H1 (cell line): ENCODE data around the gene TOMM5. TPM values are rescaled to one million over a fixed set of nuclear protein-coding genes. Genes with fewer than 3 reads are reported as not detected.

Source experiments
- CTCF ChIA-PET: fragments of 300-600 bp; sonication (Branson Sonifier 250); formaldehyde crosslinking; loops from one replicate; lab custom pipeline; 2021; ENCODE audit not compliant: partially characterized antibody; lab: Charles Lee
- POLR2A ChIA-PET: fragments of 300-600 bp; sonication (Branson Sonifier 250); formaldehyde crosslinking; loops from one replicate; lab custom pipeline; 2021; ENCODE audit warnings: inconsistent platforms; ENCODE audit not compliant: partially characterized antibody; lab: Charles Lee
- DNase-seq, 2 experiments: peaks; one replicate each; pipeline versions ENCODE4 v3.0.0 to v3.0.0-alpha.2; 2010 to 2022; ENCODE audit warnings: low spot score in 2 of 2, low read depth in 1 of 2, mixed read lengths in 1 of 2
- FAIRE-seq: peaks from 2 replicates; lab custom pipeline; 2011; peaks lifted over from hg19 to GRCh38; lab: Jason Lieb, UNC
- H2AFZ ChIP-seq: 2 replicates; pipeline ENCODE4 v1.8.1; 2012; ENCODE audit warnings: low read length, inconsistent platforms
- H2AK5ac ChIP-seq: 2 replicates; pipeline ENCODE4 v1.6.1; 2013; ENCODE audit warnings: low read depth, low read length
- H2BK120ac ChIP-seq: replicated peaks from 2 replicates; pipeline ENCODE3; 2013; ENCODE audit warnings: low read depth, low read length, inconsistent platforms
- H2BK12ac ChIP-seq: 2 replicates; pipeline ENCODE4 v1.6.1; 2013; ENCODE audit warnings: low read depth, low read length
- H2BK15ac ChIP-seq: 2 replicates; pipeline ENCODE4 v1.6.1; 2013; ENCODE audit warnings: low read length
- H2BK20ac ChIP-seq: 2 replicates; pipeline ENCODE4 v1.6.1; 2013; ENCODE audit warnings: low read length
- H2BK5ac ChIP-seq: 2 replicates; pipeline ENCODE4 v1.6.1; 2013; ENCODE audit warnings: low read depth, low read length
- H3K14ac ChIP-seq: 2 replicates; pipeline ENCODE4 v1.6.1; 2013; ENCODE audit warnings: inconsistent platforms; ENCODE audit not compliant: insufficient read length
- H3K18ac ChIP-seq: 2 replicates; pipeline ENCODE4 v1.6.1; 2013; ENCODE audit warnings: low read length; ENCODE audit errors: extremely low read depth
- H3K23ac ChIP-seq: 2 replicates; pipeline ENCODE4 v1.6.1; 2013; ENCODE audit warnings: inconsistent platforms; ENCODE audit not compliant: insufficient read length
- H3K23me2 ChIP-seq: 2 replicates; pipeline ENCODE4 v1.6.1; 2013; ENCODE audit warnings: low read depth, low read length
- H3K27ac ChIP-seq: 2 replicates; pipeline ENCODE4 v1.6.1; 2011; ENCODE audit warnings: low read depth, low read length, inconsistent platforms
- H3K27me3 ChIP-seq, 4 experiments: replicated peaks in 1 of 4; 1 replicate in 1 of 4; 2 replicates in 3 of 4; pipeline versions ENCODE4 v1.6.1 to v1.8.1; 2011 to 2013; ENCODE audit warnings: low read length in 3 of 4, mild to moderate bottlenecking in 3 of 4, inconsistent platforms in 2 of 4, mixed read lengths in 2 of 4, moderate library complexity in 1 of 4; ENCODE audit not compliant: control insufficient read depth in 3 of 4, insufficient read depth in 3 of 4; ENCODE audit errors: extremely low read depth in 1 of 4
- H3K36me3 ChIP-seq, 4 experiments: 2 replicates each; pipeline versions ENCODE4 v1.6.1 to v1.8.1; 2011 to 2013; ENCODE audit warnings: mild to moderate bottlenecking in 4 of 4, low read length in 3 of 4, moderate library complexity in 2 of 4, control low read depth in 1 of 4, inconsistent platforms in 1 of 4; ENCODE audit not compliant: insufficient read depth in 4 of 4, control insufficient read depth in 2 of 4
- H3K4ac ChIP-seq: replicated peaks from 2 replicates; pipeline ENCODE3; 2013; ENCODE audit warnings: low read length, low read depth, mixed read lengths, inconsistent platforms; ENCODE audit not compliant: insufficient read length
- H3K4me1 ChIP-seq, 4 experiments: replicated peaks in 1 of 4; 1 replicate in 1 of 4; 2 replicates in 3 of 4; pipeline versions ENCODE4 v1.6.1 to v1.8.1; 2011 to 2013; ENCODE audit warnings: low read length in 3 of 4, inconsistent platforms in 2 of 4, mixed read lengths in 1 of 4; ENCODE audit not compliant: insufficient read depth in 4 of 4, control insufficient read depth in 3 of 4
- H3K4me2 ChIP-seq, 2 experiments: 2 replicates each; pipeline versions ENCODE4 v1.6.1 to v1.8.1; 2011 to 2013; ENCODE audit warnings: low read depth in 2 of 2, low read length in 2 of 2, control low read depth in 1 of 2, inconsistent platforms in 1 of 2, mild to moderate bottlenecking in 1 of 2; ENCODE audit not compliant: insufficient read depth in 1 of 2
- H3K4me3 ChIP-seq, 4 experiments: fragments of 200-600, 300-600 bp in 1 of 4; sonication (generic), shearing (Covaris generic), sonication (Bioruptor Twin) in 1 of 4; 2 replicates each; pipeline versions ENCODE4 v1.5.1 to v1.8.1; 2011 to 2016; ENCODE audit warnings: low read length in 4 of 4, low read depth in 3 of 4, control low read depth in 2 of 4, inconsistent platforms in 2 of 4, mild to moderate bottlenecking in 2 of 4, mixed read lengths in 1 of 4, moderate library complexity in 1 of 4; ENCODE audit not compliant: insufficient read depth in 2 of 4; ENCODE audit errors: extremely low read depth in 1 of 4
- H3K56ac ChIP-seq: replicated peaks from 2 replicates; pipeline ENCODE3; 2013; ENCODE audit warnings: low read depth, mild to moderate bottlenecking, mixed read lengths, low read length, inconsistent platforms; ENCODE audit not compliant: insufficient read length
- H3K79me1 ChIP-seq: 2 replicates; pipeline ENCODE4 v1.6.1; 2013; ENCODE audit warnings: low read depth, low read length, control low read depth
- H3K79me2 ChIP-seq, 2 experiments: 2 replicates each; pipeline versions ENCODE4 v1.6.1 to v1.8.1; 2012 to 2013; ENCODE audit warnings: low read length in 2 of 2, mild to moderate bottlenecking in 2 of 2, inconsistent platforms in 1 of 2; ENCODE audit not compliant: insufficient read depth in 2 of 2, control insufficient read depth in 1 of 2
- H3K9ac ChIP-seq, 4 experiments: replicated peaks in 1 of 4; 1 replicate in 1 of 4; 2 replicates in 3 of 4; pipeline versions ENCODE4 v1.6.1 to v1.8.1; 2011 to 2013; ENCODE audit warnings: low read depth in 3 of 4, low read length in 3 of 4, control low read depth in 2 of 4, mild to moderate bottlenecking in 2 of 4, moderate library complexity in 2 of 4, inconsistent platforms in 1 of 4; ENCODE audit errors: extremely low read depth in 1 of 4
- H3K9me3 ChIP-seq, 2 experiments: 2 replicates each; pipeline versions ENCODE4 v1.6.1 to v1.8.1; 2012 to 2013; ENCODE audit warnings: mild to moderate bottlenecking in 2 of 2, moderate library complexity in 2 of 2, control low read depth in 1 of 2, inconsistent platforms in 1 of 2, low read depth in 1 of 2, low read length in 1 of 2, mixed read lengths in 1 of 2; ENCODE audit not compliant: insufficient read depth in 2 of 2
- H4K20me1 ChIP-seq, 2 experiments: replicated peaks in 1 of 2; 2 replicates each; pipeline versions ENCODE3 to v1.8.1; 2011 to 2013; ENCODE audit warnings: inconsistent platforms in 2 of 2, low read length in 2 of 2, mild to moderate bottlenecking in 1 of 2; ENCODE audit not compliant: insufficient read depth in 2 of 2, control insufficient read depth in 1 of 2
- H4K5ac ChIP-seq: 2 replicates; pipeline ENCODE4 v1.6.1; 2013; ENCODE audit warnings: low read length, low read depth, mixed read lengths, inconsistent platforms; ENCODE audit not compliant: insufficient read length
- H4K8ac ChIP-seq: 2 replicates; pipeline ENCODE4 v1.8.0; 2013; ENCODE audit warnings: mild to moderate bottlenecking, moderate library complexity, low read length, inconsistent platforms; ENCODE audit not compliant: insufficient read depth; ENCODE audit errors: extremely low read depth
- H4K91ac ChIP-seq: replicated peaks from 2 replicates; pipeline ENCODE3; 2013; ENCODE audit warnings: low read length, mixed read lengths, inconsistent platforms; ENCODE audit not compliant: insufficient read length
- GABPA ChIP-seq: IDR thresholded peaks from 2 replicates; pipeline ENCODE4 v1.6.1; 2011; ENCODE audit warnings: mild to moderate bottlenecking, low read length, moderate library complexity, borderline replicate concordance; ENCODE audit not compliant: insufficient read depth
- MAFK ChIP-seq: IDR thresholded peaks from 2 replicates; pipeline ENCODE4 v1.6.1; 2012; ENCODE audit warnings: low read depth, mild to moderate bottlenecking, improper control_type of control experiment, low read length
- RAD21 ChIP-seq, 2 experiments: IDR thresholded peaks in 1 of 2; conservative IDR thresholded peaks in 1 of 2; 2 replicates each; pipeline ENCODE4 v1.6.1; 2011; ENCODE audit warnings: low read depth in 2 of 2, low read length in 2 of 2, improper control_type of control experiment in 1 of 2, inconsistent platforms in 1 of 2, mild to moderate bottlenecking in 1 of 2, moderate library complexity in 1 of 2
- WGBS, 2 experiments: shearing (Covaris generic) in 1 of 2; methylation state at CpG; one replicate each; pipeline versions ENCODE4 v1.1.6 to v1.1.7; 2013 to 2015; ENCODE audit warnings: low lambda C conversion rate in 2 of 2, mixed read lengths in 2 of 2, inconsistent platforms in 1 of 2, low coverage in 1 of 2, missing lambda C conversion rate in 1 of 2; ENCODE audit not compliant: insufficient replicate concordance in 2 of 2, insufficient coverage in 1 of 2, insufficient read length in 1 of 2; ENCODE audit errors: extremely low coverage in 1 of 2, missing lambda C conversion rate in 1 of 2; 5-methylcytosine and 5-hydroxymethylcytosine counted together
- polyA plus RNA-seq, 7 experiments: library from polyadenylated mRNA; depleted of rRNA in 3 of 7; stranded (reverse) in 5 of 7; unstranded in 2 of 7; fragments of >200 nt in 5 of 7; fragments of 200-250 nt in 2 of 7; gene quantifications; 1 replicate in 5 of 7; 2 replicates in 1 of 7; 4 replicates in 1 of 7; pipeline versions ENCODE4 v1.2.1 to v1.2.3, GENCODE V29; 2011 to 2013; ENCODE audit warnings: missing spikeins in 2 of 7, mixed read lengths in 2 of 7
- total RNA-seq: library from RNA; stranded (reverse); fragmentation: NEBNext Ultra II Directional; extraction: Animal tissue kit (Norgen Biotek cat#: 25700); gene quantifications from 2 replicates; pipeline ENCODE4 v1.2.1, GENCODE V29; 2021

The TOMM5 gene
- total and polyA plus RNA-seq, 2 of the 8 experiments (the other 6 are each of a cell fraction or from before 2014, with no cell fraction given), result 171 to 174 TPM

DNA sequence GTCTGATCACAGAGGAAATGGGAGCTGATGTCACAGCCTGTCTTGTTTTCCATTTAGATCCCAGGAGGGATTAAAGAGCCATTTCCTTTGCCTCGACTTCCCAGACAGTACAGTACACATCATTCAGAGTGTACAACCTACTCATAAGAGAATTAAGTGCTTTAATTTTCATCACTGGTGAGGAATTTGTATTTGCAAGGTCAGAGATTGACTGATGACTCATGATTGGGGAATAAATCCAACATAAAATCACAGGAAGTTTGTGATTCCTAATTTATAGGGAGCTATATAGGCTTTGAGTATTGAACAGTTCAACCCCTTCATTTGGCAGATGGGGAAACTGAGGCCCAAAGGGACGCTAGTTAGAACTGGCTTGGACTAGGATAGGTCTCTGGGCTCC, 4.1 kb upstream of the TOMM5 start:
- FAIRE-seq, result no peak
- ChIA-PET CTCF (interaction anchor here (0.6 to 1.2 kb wide), 4 partner anchors 12 to 1196 kb away, joined by 3 to 7 read pairs (median 3); partner anchors contain the start of gene RNF38), POLR2A (no interaction called here)

More for the DNA sequence above, 4.1 kb upstream of the TOMM5 start:
- H3K4me3 ChIP-seq, result no peak overlapping the region
- H4K91ac ChIP-seq, result no peak overlapping the region
- no peak overlapping the region for H2BK20ac ChIP-seq
- no peak overlapping the region for H4K5ac ChIP-seq
- TF ChIP-seq RAD21 (IDR thresholded peaks at IDR 0.05 in 1 of 2, conservative IDR thresholded peaks at IDR 0.05 in 1 of 2; ENCODE audit: low read depth in 2 of 2, low read length in 2 of 2), result no peak
- no peak for TF ChIP-seq MAFK
- no peak for TF ChIP-seq GABPA
- TF ChIP-seq, all 59 proteins: peak for 0
- no peak overlapping the region for H3K4ac ChIP-seq
- H3K27me3 ChIP-seq, result peaks cover 1 to 10% (median 5%) of the 10 kb centered on the region in 4 experiments; a peak in 5 of 7 replicates
- H3K56ac ChIP-seq, result no peak overlapping the region
- peaks cover 0 to 3% (median 0%) of the 10 kb centered on the region in 4 experiments; a peak in 2 of 7 replicates for H3K4me1 ChIP-seq
- H3K79me2 ChIP-seq, result peaks cover 0 to 8% of the 10 kb centered on the region in 2 experiments; a peak in 2 of 4 replicates
- H4K8ac ChIP-seq, result no peak overlapping the region
- no peak overlapping the region for H3K23ac ChIP-seq
- no peak overlapping the region for H3K27ac ChIP-seq
- no peak overlapping the region for H2BK12ac ChIP-seq
- no peak overlapping the region for H2BK5ac ChIP-seq
- H3K36me3 ChIP-seq, result no peaks in the 10 kb centered on the region
- H2AFZ ChIP-seq, result no peak overlapping the region
- H3K14ac ChIP-seq, result no peak overlapping the region
- peaks cover 3% of the 10 kb centered on the region; the same call in 1 of the 2 replicates for H3K79me1 ChIP-seq
- no peaks in the 10 kb centered on the region for H3K9me3 ChIP-seq
- no peaks in the 10 kb centered on the region; the same call in 1 of the 2 replicates for H3K23me2 ChIP-seq
- H3K18ac ChIP-seq, result no peak overlapping the region
- H4K20me1 ChIP-seq, result no peaks in the 10 kb centered on the region
- no peak overlapping the region for H2BK120ac ChIP-seq
- H3K9ac ChIP-seq, result no peak overlapping the region
- no peak overlapping the region for H2BK15ac ChIP-seq
- no peak overlapping the region for H3K4me2 ChIP-seq
- 83% methylated on average over 2 of the region's 2 CpGs; no CpG with 5 or more reads in 1 of the 2 experiments for WGBS, 2 experiments
- H2AK5ac ChIP-seq, result no peak overlapping the region
- no peak for DNase-seq
